ENCODE data around the gene RNF44. TPM values are rescaled to one million over a fixed set of nuclear protein-coding genes. Genes with fewer than 3 reads are reported as not detected.

RNF44 gene
- total RNA-seq, 2 donors from 2014 or later: 10.9 to 38.6 TPM

DNA sequence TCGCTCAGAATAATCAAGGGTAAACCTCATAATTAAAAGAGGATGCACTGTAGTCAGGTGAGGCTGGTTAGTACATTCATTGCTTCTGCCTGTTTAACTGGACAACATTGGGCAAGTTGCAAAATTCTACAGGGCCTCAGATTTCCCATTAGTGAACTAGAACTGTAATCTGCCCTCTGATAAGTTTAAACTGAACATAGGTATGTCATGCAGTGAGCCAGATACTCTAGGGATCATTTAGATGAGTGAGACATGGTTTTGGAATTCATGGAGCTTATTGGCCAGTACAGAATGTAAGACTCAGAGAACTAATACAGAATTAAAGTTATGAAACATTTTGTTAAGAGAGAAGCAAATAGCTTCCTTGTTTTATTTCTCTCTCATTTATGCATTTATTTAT, 35.9 kb downstream of the RNF44 start:
- intact Hi-C loops (cut with DNase I): no loop called here
- no peaks in the 10 kb centered on the region for H3K4me1 ChIP-seq
- no peaks in the 10 kb centered on the region for H3K27me3 ChIP-seq
- TF ChIP-seq POLR2A (IDR thresholded peaks at IDR 0.05): no peak
- TF ChIP-seq, protein P1, sequence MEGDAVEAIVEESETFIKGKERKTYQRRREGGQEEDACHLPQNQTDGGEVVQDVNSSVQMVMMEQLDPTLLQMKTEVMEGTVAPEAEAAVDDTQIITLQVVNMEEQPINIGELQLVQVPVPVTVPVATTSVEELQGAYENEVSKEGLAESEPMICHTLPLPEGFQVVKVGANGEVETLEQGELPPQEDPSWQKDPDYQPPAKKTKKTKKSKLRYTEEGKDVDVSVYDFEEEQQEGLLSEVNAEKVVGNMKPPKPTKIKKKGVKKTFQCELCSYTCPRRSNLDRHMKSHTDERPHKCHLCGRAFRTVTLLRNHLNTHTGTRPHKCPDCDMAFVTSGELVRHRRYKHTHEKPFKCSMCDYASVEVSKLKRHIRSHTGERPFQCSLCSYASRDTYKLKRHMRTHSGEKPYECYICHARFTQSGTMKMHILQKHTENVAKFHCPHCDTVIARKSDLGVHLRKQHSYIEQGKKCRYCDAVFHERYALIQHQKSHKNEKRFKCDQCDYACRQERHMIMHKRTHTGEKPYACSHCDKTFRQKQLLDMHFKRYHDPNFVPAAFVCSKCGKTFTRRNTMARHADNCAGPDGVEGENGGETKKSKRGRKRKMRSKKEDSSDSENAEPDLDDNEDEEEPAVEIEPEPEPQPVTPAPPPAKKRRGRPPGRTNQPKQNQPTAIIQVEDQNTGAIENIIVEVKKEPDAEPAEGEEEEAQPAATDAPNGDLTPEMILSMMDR (IDR thresholded peaks at IDR 0.05): no peak
- no peak overlapping the region for H3K4me3 ChIP-seq
- ATAC-seq: no peak
- no peaks in the 10 kb centered on the region for H3K9me3 ChIP-seq
- peaks cover 17 to 41% of the 10 kb centered on the region in 2 donors for H3K36me3 ChIP-seq (replicated peaks in 1 of 2; ENCODE audit: insufficient read depth in 1 of 2, low read depth in 2 of 2)
- no peak overlapping the region for H3K27ac ChIP-seq
- no peak for DNase-seq
- WGBS, 2 donors: 92 to 96% methylated on average over 1 of the region's 1 CpG

DNA sequence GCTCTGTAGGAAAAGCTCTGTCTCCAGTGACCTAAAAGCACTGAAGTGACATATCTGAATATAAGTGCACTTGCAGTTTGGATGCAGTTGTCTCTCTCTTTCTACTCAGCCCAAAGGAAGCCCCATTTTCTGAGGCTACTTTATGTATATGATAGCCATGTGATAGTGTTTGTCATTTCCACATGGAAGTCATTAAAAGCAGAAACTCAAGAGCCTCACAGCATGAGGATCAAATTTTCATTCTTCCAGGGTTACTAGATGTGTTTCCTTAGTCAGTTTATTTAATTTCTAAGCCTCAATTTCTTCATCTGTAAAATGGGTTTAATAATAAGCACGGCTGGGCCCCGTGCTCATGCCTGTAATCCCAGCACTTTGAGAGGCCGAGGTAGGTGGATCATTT, 36.7 kb downstream of the RNF44 start:
- intact Hi-C loops (cut with DNase I): no loop called here
- TF ChIP-seq POLR2A (IDR thresholded peaks at IDR 0.05): no peak
- DNase-seq (no peak), ATAC-seq (no peak)
- Histone ChIP-seq H3K4me1 (no peaks in the 10 kb centered on the region), H3K27me3 (no peaks in the 10 kb centered on the region), H3K36me3 (replicated peaks in 1 of 2; ENCODE audit: insufficient read depth in 1 of 2, low read depth in 2 of 2) (peaks cover 17 to 45% of the 10 kb centered on the region in 2 donors), H3K4me3 (no peak overlapping the region), H3K27ac (no peak overlapping the region), H3K9me3 (no peaks in the 10 kb centered on the region)
- 93 to 100% methylated on average over 3 of the region's 3 CpGs for WGBS, 2 donors

DNA sequence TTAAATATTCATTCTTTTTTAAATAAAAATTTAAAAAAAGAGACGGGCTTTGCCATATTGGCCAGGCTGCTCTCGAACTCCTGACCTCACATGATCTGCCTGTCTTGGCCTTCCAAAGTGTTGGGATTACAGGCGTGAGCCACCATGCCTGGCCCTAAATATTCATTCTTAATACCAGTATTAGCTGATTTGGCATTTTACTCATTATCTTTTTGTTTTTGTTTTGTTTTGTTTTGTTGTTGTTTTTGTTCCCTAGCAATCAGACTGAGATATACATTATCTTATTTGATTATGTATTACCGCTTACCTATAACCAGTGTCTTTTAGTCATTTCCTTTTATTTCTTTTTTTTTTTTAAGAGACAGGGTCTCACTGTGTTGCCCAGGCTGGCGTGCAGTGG, 37.9 kb downstream of the RNF44 start:
- no peak for ATAC-seq
- intact Hi-C loops (cut with DNase I): no loop called here
- TF ChIP-seq, protein P1 (IDR thresholded peaks at IDR 0.05): no peak
- TF ChIP-seq POLR2A (IDR thresholded peaks at IDR 0.05): no peak
- 90 to 93% methylated on average over 5 of the region's 5 CpGs for WGBS, 2 donors
- no peaks in the 10 kb centered on the region for H3K9me3 ChIP-seq
- H3K36me3 ChIP-seq (replicated peaks in 1 of 2; ENCODE audit: insufficient read depth in 1 of 2, low read depth in 2 of 2): peaks cover 17 to 47% of the 10 kb centered on the region in 2 donors
- H3K27me3 ChIP-seq: no peaks in the 10 kb centered on the region
- DNase-seq: no peak
- no peak overlapping the region for H3K4me3 ChIP-seq
- no peaks in the 10 kb centered on the region for H3K4me1 ChIP-seq
- H3K27ac ChIP-seq: no peak overlapping the region

DNA sequence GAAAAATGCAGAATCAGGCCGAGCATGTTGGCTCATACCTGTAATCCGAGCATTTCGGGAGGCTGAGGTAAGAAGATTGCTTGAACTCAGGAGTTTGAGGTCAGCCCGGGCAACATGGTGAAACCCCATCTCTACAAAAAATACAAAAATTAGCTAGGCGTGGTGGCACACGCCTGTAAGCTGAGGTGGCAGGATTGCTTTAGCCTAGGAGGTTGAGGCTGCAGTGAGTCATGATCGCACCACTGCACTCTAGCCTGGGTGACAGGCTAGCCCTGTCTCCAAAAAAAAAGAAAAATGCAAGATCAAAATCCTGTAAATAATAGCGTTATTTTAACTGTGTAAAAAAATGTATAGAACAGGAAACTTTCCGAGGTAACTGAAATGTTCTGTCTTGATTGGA, 39.4 kb downstream of the RNF44 start:
- DNase-seq (no peak), ATAC-seq (no peak)
- TF ChIP-seq, protein P1 (IDR thresholded peaks at IDR 0.05): no peak
- TF ChIP-seq POLR2A (IDR thresholded peaks at IDR 0.05): no peak
- Histone ChIP-seq H3K36me3 (replicated peaks in 1 of 2; ENCODE audit: insufficient read depth in 1 of 2, low read depth in 2 of 2) (peaks cover 17 to 51% of the 10 kb centered on the region in 2 donors), H3K27me3 (no peaks in the 10 kb centered on the region), H3K4me3 (no peak overlapping the region), H3K27ac (no peak overlapping the region), H3K4me1 (no peaks in the 10 kb centered on the region), H3K9me3 (no peaks in the 10 kb centered on the region)
- 94 to 96% methylated on average over 9 of the region's 9 CpGs for WGBS, 2 donors
- intact Hi-C loops (cut with DNase I): no loop called here

DNA sequence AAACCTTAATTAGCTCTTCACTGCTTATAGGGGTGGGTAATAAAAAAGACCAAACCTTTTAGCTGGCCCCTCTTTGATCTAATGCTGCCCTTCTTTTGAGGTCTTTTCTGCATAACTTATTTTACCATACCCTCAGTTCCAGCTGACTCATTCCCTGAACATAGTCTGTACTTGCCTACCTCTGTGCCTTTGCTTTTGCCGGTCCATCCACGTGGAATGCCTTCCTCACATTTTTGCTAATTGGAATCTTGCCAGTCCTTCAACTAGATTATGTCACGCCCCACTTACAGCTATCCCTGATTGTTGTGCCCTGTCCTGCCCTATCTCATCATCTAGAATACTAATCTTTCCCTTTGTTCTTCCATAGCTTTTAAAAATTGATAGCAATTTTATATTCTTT, 44.8 kb downstream of the RNF44 start:
- TF ChIP-seq POLR2A (IDR thresholded peaks at IDR 0.05): no peak
- TF ChIP-seq, protein P1 (IDR thresholded peaks at IDR 0.05): no peak
- intact Hi-C loops (cut with DNase I): no loop called here
- H3K4me3 ChIP-seq: no peak overlapping the region
- no peaks in the 10 kb centered on the region for H3K27me3 ChIP-seq
- H3K4me1 ChIP-seq: no peaks in the 10 kb centered on the region
- DNase-seq (no peak), ATAC-seq (no peak)
- H3K36me3 ChIP-seq (replicated peaks in 1 of 2; ENCODE audit: insufficient read depth in 1 of 2, low read depth in 2 of 2): peaks cover 0 to 34% of the 10 kb centered on the region in 2 donors
- H3K9me3 ChIP-seq: no peaks in the 10 kb centered on the region
- no peak overlapping the region for H3K27ac ChIP-seq
- 59 to 62% methylated on average over 3 of the region's 3 CpGs for WGBS, 2 donors
